K562 (cell line): ENCODE measurements around the gene ZNF346. TPM values are rescaled to one million over a fixed set of nuclear protein-coding genes. Genes with fewer than 3 reads are reported as not detected.

ENCODE experiments used
- BACH1 ChIP-seq: fragments of 200-800 bp; sonication (Bioruptor generic); IDR thresholded peaks from 2 replicates; pipeline ENCODE4 v1.6.1; 2016; ENCODE audit warnings: missing genetic modification characterization, missing compliant biosample characterization
- CHD1 ChIP-seq: fragments of 200-600 bp; sonication (generic); IDR thresholded peaks from one replicate; pipeline ENCODE4 v1.6.1; 2012; ENCODE audit warnings: mild to moderate bottlenecking, moderate library complexity, low read length, inconsistent platforms
- CLOCK ChIP-seq: fragments of 250-450 bp; sonication (Bioruptor Pico); IDR thresholded peaks from 2 replicates; pipeline ENCODE4 v1.4.0; 2020; ENCODE audit warnings: mild to moderate bottlenecking, moderate library complexity, borderline replicate concordance
- CREB3 ChIP-seq: fragments of 450-650 bp; conservative IDR thresholded peaks from 2 replicates; pipeline ENCODE4 v1.6.1; 2016; ENCODE audit warnings: missing genetic modification characterization, low read depth, mild to moderate bottlenecking, missing compliant biosample characterization, moderate library complexity
- FOXP4 ChIP-seq: sonication (generic); formaldehyde crosslinking; IDR thresholded peaks from 2 replicates; pipeline ENCODE4 v1.8.0; 2022; ENCODE audit warnings: mild to moderate bottlenecking, missing genetic modification reagents, borderline replicate concordance
- FUS ChIP-seq: fragments of 200-400 bp; formaldehyde crosslinking; optimal IDR thresholded peaks from 2 replicates; pipeline ENCODE3; 2017; ENCODE audit warnings: low read depth, low read length
- IFI16 ChIP-seq: fragments of 250-450 bp; sonication (Bioruptor Pico); IDR thresholded peaks from 2 replicates; pipeline ENCODE4 v2.1.2; 2022; ENCODE audit warnings: mild to moderate bottlenecking, inconsistent platforms
- MTA1 ChIP-seq: fragments of 450-650 bp; IDR thresholded peaks from 2 replicates; pipeline ENCODE4 v1.6.1; 2017; ENCODE audit warnings: borderline replicate concordance
- NKRF ChIP-seq: fragments of 450-650 bp; IDR thresholded peaks from 2 replicates; pipeline ENCODE4 v1.6.1; 2016; ENCODE audit warnings: borderline replicate concordance
- RAD51 ChIP-seq: fragments of 450-650 bp; IDR thresholded peaks from 2 replicates; pipeline ENCODE4 v1.7.1; 2016; ENCODE audit warnings: low read depth, mild to moderate bottlenecking, borderline replicate concordance
- U2AF2 ChIP-seq: fragments of 200-400 bp; formaldehyde crosslinking; optimal IDR thresholded peaks from 2 replicates; pipeline ENCODE3; 2017; ENCODE audit warnings: low read depth, mild to moderate bottlenecking, low read length
- ZBTB1 ChIP-seq: sonication (generic); formaldehyde crosslinking; IDR thresholded peaks from 2 replicates; pipeline ENCODE4 v1.8.1; 2023; ENCODE audit warnings: missing genetic modification reagents, low read depth, mild to moderate bottlenecking, borderline replicate concordance
- ZNF184 ChIP-seq: sonication (generic); formaldehyde crosslinking; IDR thresholded peaks from 2 replicates; pipeline ENCODE4 v1.5.0; 2020; ENCODE audit warnings: missing genetic modification reagents
- ZNF224 ChIP-seq: sonication (generic); formaldehyde crosslinking; IDR thresholded peaks from 2 replicates; pipeline ENCODE4 v1.8.0; 2022; ENCODE audit warnings: mild to moderate bottlenecking, missing genetic modification reagents
- ZNF644 ChIP-seq: fragments of 200-800 bp; sonication (Bioruptor generic); IDR thresholded peaks from 2 replicates; pipeline ENCODE4 v1.6.1; 2016; ENCODE audit warnings: low read depth, missing genetic modification characterization, missing compliant biosample characterization
- ZZZ3 ChIP-seq: fragments of 450-650 bp; IDR thresholded peaks from 2 replicates; pipeline ENCODE4 v1.6.1; 2016; ENCODE audit warnings: antibody characterized with exemption, mild to moderate bottlenecking, moderate library complexity
- polyA plus RNA-seq, 8 experiments: library from polyadenylated mRNA; depleted of rRNA in 4 of 8; stranded (reverse) in 5 of 8; unstranded in 3 of 8; fragments of >200 nt; fragmentation: Nextera tagmentation in 2 of 8; fragmentation: Illumina TruSeq in 1 of 8; extraction: Ambion mirVana in 2 of 8; extraction: Trizol in 1 of 8; gene quantifications; 2 replicates each; pipeline versions ENCODE4 v1.2.1 to v1.2.3, GENCODE V29; 2011 to 2014; ENCODE audit warnings: inconsistent platforms in 1 of 8, missing spikeins in 1 of 8
- total RNA-seq, 7 experiments: library from RNA; depleted of rRNA in 6 of 7; stranded (reverse); fragments of >200 nt in 6 of 7; fragmentation: Illumina TruSeq in 2 of 7; extraction: Trizol in 2 of 7; gene quantifications; 2 replicates each; pipeline versions ENCODE4 v1.2.1 to v1.2.3, GENCODE V29; 2011 to 2021; ENCODE audit warnings: low replicate concordance in 1 of 7
- TF ChIP-seq, protein P1 (sequence below): sonication (generic); formaldehyde crosslinking; IDR thresholded peaks from 2 replicates; pipeline ENCODE4 v1.9.0; 2022; ENCODE audit warnings: mild to moderate bottlenecking, missing genetic modification reagents
- TF ChIP-seq, protein P2 (sequence below): fragments of 450-650 bp; IDR thresholded peaks from 2 replicates; pipeline ENCODE4 v1.6.1; 2017; ENCODE audit warnings: antibody characterized with exemption

Gene ZNF346
- total and polyA plus RNA-seq, 9 of the 15 experiments (the other 6 are each of a cell fraction or from before 2014, with no cell fraction given) = 5.0 to 25.1 (median 20.1) TPM

DNA sequence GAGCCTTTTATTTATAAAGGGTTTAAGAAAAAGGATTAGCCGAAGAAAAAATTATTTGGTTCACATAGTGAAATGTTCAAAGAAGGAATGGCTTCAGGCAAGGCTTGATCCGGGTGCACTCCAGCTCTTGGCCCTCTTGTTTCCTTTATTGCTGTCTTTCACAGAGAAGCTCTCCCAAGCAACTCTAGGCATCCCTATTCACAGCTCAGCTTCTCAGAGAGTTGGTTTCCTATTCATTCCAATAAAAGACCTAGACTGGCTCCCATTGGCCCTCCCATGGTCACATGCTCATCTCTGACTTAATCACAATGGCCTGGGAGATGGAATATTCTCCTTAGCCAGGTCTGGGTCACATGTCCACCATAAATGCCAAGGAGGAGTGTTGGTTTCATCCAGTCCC is 54.8 kb downstream of the ZNF346 start (continued):
- TF ChIP-seq BACH1 (tag) = no peak
- no peak for TF ChIP-seq IFI16 (CRISPR knock-in tag)
- TF ChIP-seq MTA1 = no peak
- TF ChIP-seq RAD51 = peak; percentile 72; the same call in 1 of the 2 replicates
- TF ChIP-seq U2AF2 = no peak
- no peak for TF ChIP-seq ZNF184 (CRISPR knock-in tag)
- TF ChIP-seq FUS = no peak
- TF ChIP-seq ZBTB1 (CRISPR knock-in tag) = no peak
- no peak for TF ChIP-seq NKRF
- TF ChIP-seq, protein P1, sequence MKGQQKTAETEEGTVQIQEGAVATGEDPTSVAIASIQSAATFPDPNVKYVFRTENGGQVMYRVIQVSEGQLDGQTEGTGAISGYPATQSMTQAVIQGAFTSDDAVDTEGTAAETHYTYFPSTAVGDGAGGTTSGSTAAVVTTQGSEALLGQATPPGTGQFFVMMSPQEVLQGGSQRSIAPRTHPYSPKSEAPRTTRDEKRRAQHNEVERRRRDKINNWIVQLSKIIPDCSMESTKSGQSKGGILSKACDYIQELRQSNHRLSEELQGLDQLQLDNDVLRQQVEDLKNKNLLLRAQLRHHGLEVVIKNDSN (CRISPR knock-in tag) = peak; percentile 83
- no peak for TF ChIP-seq FOXP4
- no peak for TF ChIP-seq CLOCK
- TF ChIP-seq CHD1 = no peak
- TF ChIP-seq, protein P2, sequence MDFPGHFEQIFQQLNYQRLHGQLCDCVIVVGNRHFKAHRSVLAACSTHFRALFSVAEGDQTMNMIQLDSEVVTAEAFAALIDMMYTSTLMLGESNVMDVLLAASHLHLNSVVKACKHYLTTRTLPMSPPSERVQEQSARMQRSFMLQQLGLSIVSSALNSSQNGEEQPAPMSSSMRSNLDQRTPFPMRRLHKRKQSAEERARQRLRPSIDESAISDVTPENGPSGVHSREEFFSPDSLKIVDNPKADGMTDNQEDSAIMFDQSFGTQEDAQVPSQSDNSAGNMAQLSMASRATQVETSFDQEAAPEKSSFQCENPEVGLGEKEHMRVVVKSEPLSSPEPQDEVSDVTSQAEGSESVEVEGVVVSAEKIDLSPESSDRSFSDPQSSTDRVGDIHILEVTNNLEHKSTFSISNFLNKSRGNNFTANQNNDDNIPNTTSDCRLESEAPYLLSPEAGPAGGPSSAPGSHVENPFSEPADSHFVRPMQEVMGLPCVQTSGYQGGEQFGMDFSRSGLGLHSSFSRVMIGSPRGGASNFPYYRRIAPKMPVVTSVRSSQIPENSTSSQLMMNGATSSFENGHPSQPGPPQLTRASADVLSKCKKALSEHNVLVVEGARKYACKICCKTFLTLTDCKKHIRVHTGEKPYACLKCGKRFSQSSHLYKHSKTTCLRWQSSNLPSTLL = no peak
- no peak for TF ChIP-seq ZZZ3
- no peak for TF ChIP-seq ZNF644 (tag)
- TF ChIP-seq ZNF224 (CRISPR knock-in tag) = no peak
- no peak for TF ChIP-seq CREB3 (tag)
